Fibroblast of villous mesenchyme (primary cell): ENCODE measurements around the gene CTLA4. TPM values are rescaled to one million over a fixed set of nuclear protein-coding genes. Genes with fewer than 3 reads are reported as not detected.

Experiments
- DNase-seq: peaks from one replicate; pipeline ENCODE4 v3.0.0-alpha.2; 2010; ENCODE audit warnings: low read depth
- H3K4me3 ChIP-seq: 2 replicates; pipeline ENCODE4 v1.5.1; 2011; ENCODE audit warnings: low read depth, mild to moderate bottlenecking, low read length
- total RNA-seq: library from RNA; depleted of rRNA; stranded (reverse); fragments of >200 nt; gene quantifications from 2 replicates; pipeline ENCODE4 v1.2.3, GENCODE V29; 2012
- TF ChIP-seq, protein P1 (sequence below): IDR thresholded peaks from 2 replicates; pipeline ENCODE4 v1.5.1; 2012; ENCODE audit warnings: low read depth, mild to moderate bottlenecking, low read length; ENCODE audit not compliant: insufficient read depth

Gene CTLA4
- total RNA-seq, 1 donor, result not detected

- DNase-seq, result no peak
- TF ChIP-seq, protein P1, sequence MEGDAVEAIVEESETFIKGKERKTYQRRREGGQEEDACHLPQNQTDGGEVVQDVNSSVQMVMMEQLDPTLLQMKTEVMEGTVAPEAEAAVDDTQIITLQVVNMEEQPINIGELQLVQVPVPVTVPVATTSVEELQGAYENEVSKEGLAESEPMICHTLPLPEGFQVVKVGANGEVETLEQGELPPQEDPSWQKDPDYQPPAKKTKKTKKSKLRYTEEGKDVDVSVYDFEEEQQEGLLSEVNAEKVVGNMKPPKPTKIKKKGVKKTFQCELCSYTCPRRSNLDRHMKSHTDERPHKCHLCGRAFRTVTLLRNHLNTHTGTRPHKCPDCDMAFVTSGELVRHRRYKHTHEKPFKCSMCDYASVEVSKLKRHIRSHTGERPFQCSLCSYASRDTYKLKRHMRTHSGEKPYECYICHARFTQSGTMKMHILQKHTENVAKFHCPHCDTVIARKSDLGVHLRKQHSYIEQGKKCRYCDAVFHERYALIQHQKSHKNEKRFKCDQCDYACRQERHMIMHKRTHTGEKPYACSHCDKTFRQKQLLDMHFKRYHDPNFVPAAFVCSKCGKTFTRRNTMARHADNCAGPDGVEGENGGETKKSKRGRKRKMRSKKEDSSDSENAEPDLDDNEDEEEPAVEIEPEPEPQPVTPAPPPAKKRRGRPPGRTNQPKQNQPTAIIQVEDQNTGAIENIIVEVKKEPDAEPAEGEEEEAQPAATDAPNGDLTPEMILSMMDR, result no peak
- no peak overlapping the region for H3K4me3 ChIP-seq
These were observed 43.5 kb upstream of the CTLA4 start for GRCh38 chr2:203824057-203824456.

GRCh38 chr2:203824603-203825002 lies 43.0 kb upstream of the CTLA4 start:
- TF ChIP-seq, protein P1, result no peak
- H3K4me3 ChIP-seq, result no peak overlapping the region
- DNase-seq, result no peak

GRCh38 chr2:203826704-203827103 lies 40.9 kb upstream of the CTLA4 start:
- no peak for DNase-seq
- TF ChIP-seq, protein P1, result no peak
- H3K4me3 ChIP-seq, result no peak overlapping the region

- TF ChIP-seq, protein P1, result no peak
- H3K4me3 ChIP-seq, result no peak overlapping the region
- no peak for DNase-seq
These were observed 37.1 kb upstream of the CTLA4 start for GRCh38 chr2:203830304-203831055.

DNA sequence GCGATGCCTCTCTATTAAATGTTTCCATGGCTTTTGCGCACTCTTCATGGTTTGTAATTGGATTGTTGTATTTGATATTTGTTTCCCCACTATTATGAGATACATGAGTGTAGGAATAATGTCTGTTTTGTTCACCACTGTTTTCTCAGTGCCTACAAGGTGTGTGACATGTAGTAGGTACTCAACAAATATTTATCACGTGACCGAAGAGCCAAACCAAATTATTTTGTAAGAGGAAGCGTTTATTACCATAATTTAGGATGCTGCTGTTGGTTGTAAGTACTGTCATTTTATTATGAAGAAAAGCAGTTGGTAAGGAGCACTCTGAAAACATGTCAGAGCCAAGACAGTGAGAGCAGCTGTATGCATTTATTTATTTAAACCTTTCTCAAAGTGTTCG lies 32.2 kb upstream of the CTLA4 start:
- DNase-seq, result no peak
- TF ChIP-seq, protein P1, result no peak
- no peak overlapping the region for H3K4me3 ChIP-seq

DNA sequence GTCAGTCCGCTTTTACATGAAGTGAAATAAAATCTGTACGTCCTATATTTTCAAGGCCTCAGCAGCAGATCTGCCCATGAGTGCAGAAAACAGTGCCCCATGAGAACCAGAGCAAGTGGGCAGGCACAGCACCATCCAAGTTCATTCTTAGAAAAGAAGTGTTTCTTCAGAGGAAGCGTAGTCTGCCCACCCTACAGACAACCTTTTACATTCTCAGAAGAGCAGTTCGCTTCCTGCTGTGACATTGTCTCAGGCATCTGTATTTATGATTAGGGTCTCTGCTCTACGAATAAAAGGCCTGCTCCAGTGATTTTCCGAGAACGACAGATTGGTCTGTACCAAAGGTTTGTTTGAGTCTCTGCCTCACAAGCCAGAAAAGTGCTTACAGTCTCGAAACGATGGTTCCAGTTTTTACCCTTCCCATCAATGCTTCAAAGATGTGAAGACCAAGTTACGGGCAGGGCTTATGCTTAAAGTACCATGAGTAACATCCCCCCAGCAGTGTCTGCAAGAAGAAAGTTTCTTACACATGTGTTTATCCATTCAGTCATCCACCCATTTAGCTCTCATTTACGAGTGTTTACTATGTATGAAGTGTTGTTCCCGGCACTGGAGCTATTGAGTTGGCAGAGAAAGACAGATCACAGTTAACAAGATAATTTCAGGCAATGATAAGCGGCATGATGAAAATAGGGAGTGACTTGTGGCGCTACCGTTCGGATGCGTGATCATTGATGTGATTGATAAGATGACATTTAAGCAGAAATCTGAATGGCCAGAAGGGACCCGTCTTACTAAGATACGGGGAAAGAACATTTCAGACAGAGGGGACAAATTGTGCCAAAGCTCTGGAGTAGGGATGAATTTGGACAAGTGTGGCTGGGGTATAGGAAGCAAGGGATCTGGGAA lies 31.4 kb upstream of the CTLA4 start:
- TF ChIP-seq, protein P1, result no peak
- no peak overlapping the region for H3K4me3 ChIP-seq
- DNase-seq, result no peak
